Muscle of leg (tissue), 11 donors: ENCODE measurements around the gene WNT3A. TPM values are rescaled to one million over a fixed set of nuclear protein-coding genes. Genes with fewer than 3 reads are reported as not detected.
A peak's percentile ranks its signal among the peaks of the same experiment; 100 is the strongest.

Experiments used
- DNase-seq: peaks from one replicate; pipeline ENCODE4 v3.0.0; 2013
- H3K27ac ChIP-seq: one replicate; pipeline ENCODE4 v1.5.1; 2013; ENCODE audit warnings: mild to moderate bottlenecking, low read length, control low read depth
- H3K27me3 ChIP-seq: one replicate; pipeline ENCODE4 v1.6.1; 2013; ENCODE audit warnings: low read length; ENCODE audit not compliant: control insufficient read depth, insufficient read depth
- H3K36me3 ChIP-seq: one replicate; pipeline ENCODE4 v1.6.1; 2013; ENCODE audit warnings: low read length; ENCODE audit not compliant: control insufficient read depth, insufficient read depth
- H3K4me1 ChIP-seq: one replicate; pipeline ENCODE4 v1.6.1; 2013; ENCODE audit warnings: low read length; ENCODE audit not compliant: control insufficient read depth, insufficient read depth
- H3K4me3 ChIP-seq: one replicate; pipeline ENCODE4 v1.5.1; 2013; ENCODE audit warnings: low read length, control low read depth
- H3K9me3 ChIP-seq: replicated peaks from 2 replicates; pipeline ENCODE4 v1.6.1; 2013; ENCODE audit warnings: low read depth, low read length; ENCODE audit not compliant: control insufficient read depth
- WGBS: methylation state at CpG from one replicate; pipeline ENCODE4 v1.1.5; 2013; ENCODE audit warnings: missing lambda C conversion rate; ENCODE audit not compliant: insufficient coverage; 5-methylcytosine and 5-hydroxymethylcytosine counted together
- polyA plus RNA-seq, 8 donors: library from polyadenylated mRNA; unstranded; fragments of 120-200 nt; gene quantifications; one replicate each; pipeline versions ENCODE4 v1.2.1 to v1.2.3, GENCODE V29; 2013; ENCODE audit warnings: inconsistent platforms in 1 of 8, low replicate concordance in 1 of 8; ENCODE audit not compliant: insufficient read length in 8 of 8, insufficient read depth in 1 of 8
- total RNA-seq: library from RNA; stranded (reverse); fragments of 120-200 nt; gene quantifications from one replicate; pipeline ENCODE4 v1.2.4, GENCODE V29; 2013

WNT3A gene
- total and polyA plus RNA-seq, 9 donors, result 0.54 TPM; not detected in 8

GRCh38 chr1:228110556-228110955, 103.8 kb downstream of the WNT3A start:
- DNase-seq, result no peak
- Histone ChIP-seq H3K4me3 (no peak overlapping the region), H3K9me3 (no peaks in the 10 kb centered on the region), H3K27me3 (no peaks in the 10 kb centered on the region), H3K36me3 (peaks cover 22% of the 10 kb centered on the region), H3K27ac (peak overlapping the region; percentile 84), H3K4me1 (peaks cover 18% of the 10 kb centered on the region)
- 90% methylated on average over 3 of the region's 7 CpGs for WGBS

Other genes starting within 250 kb of the WNT3A start
- gene PRSS38, start 191.3 kb upstream of the WNT3A start, total RNA-seq, result not detected
- gene PRSS38, start 191.3 kb upstream of the WNT3A start, polyA plus RNA-seq, result not detected
- gene WNT9A, start 59.1 kb upstream of the WNT3A start, total RNA-seq, result 4.6 TPM
- 10 to 100 TPM in 1 of 8 donors, 1 to 10 TPM in 7; 5.2 to 10.2 (median 6.5) TPM for gene WNT9A, start 59.1 kb upstream of the WNT3A start, polyA plus RNA-seq
- gene ARF1, start 75.7 kb downstream of the WNT3A start, total RNA-seq, result 109 TPM
- 100 to 1,000 TPM; 240 to 313 (median 291) TPM for gene ARF1, start 75.7 kb downstream of the WNT3A start, polyA plus RNA-seq
- 11.8 TPM for gene C1orf35, start 96.3 kb downstream of the WNT3A start, total RNA-seq
- gene C1orf35, start 96.3 kb downstream of the WNT3A start, polyA plus RNA-seq, result 10 to 100 TPM; 12.8 to 15.1 (median 13.5) TPM
- 49.4 TPM for gene MRPL55, start 102.3 kb downstream of the WNT3A start, total RNA-seq
- 10 to 100 TPM; 28.6 to 37.0 (median 32.3) TPM for gene MRPL55, start 102.3 kb downstream of the WNT3A start, polyA plus RNA-seq
- 170 TPM for gene GUK1, start 133.3 kb downstream of the WNT3A start, total RNA-seq
- gene GUK1, start 133.3 kb downstream of the WNT3A start, polyA plus RNA-seq, result 100 to 1,000 TPM; 137 to 180 (median 169) TPM
- gene GJC2, start 142.9 kb downstream of the WNT3A start, total RNA-seq, result 1.6 TPM
- 1 to 10 TPM in 7 of 8 donors, under 1 TPM in 1; 0.94 to 1.5 (median 1.3) TPM for gene GJC2, start 142.9 kb downstream of the WNT3A start, polyA plus RNA-seq
- 5.2 TPM for gene IBA57, start 158.8 kb downstream of the WNT3A start, total RNA-seq
- 1 to 10 TPM; 3.2 to 5.6 (median 4.5) TPM for gene IBA57, start 158.8 kb downstream of the WNT3A start, polyA plus RNA-seq
- gene OBSCN, start 201.0 kb downstream of the WNT3A start, total RNA-seq, result 224 TPM
- 100 to 1,000 TPM; 184 to 401 (median 312) TPM for gene OBSCN, start 201.0 kb downstream of the WNT3A start, polyA plus RNA-seq